Fibroblast of skin of abdomen (primary cell): ENCODE measurements around the gene TTPAL.

ENCODE experiments used
- DNase-seq: peaks from one replicate; pipeline ENCODE4 v3.0.0-alpha.2; 2013

TTPAL gene

GRCh38 chr20:44442298-44443070 lies 33.2 kb upstream of the TTPAL start:
- DNase-seq: no peak

DNA sequence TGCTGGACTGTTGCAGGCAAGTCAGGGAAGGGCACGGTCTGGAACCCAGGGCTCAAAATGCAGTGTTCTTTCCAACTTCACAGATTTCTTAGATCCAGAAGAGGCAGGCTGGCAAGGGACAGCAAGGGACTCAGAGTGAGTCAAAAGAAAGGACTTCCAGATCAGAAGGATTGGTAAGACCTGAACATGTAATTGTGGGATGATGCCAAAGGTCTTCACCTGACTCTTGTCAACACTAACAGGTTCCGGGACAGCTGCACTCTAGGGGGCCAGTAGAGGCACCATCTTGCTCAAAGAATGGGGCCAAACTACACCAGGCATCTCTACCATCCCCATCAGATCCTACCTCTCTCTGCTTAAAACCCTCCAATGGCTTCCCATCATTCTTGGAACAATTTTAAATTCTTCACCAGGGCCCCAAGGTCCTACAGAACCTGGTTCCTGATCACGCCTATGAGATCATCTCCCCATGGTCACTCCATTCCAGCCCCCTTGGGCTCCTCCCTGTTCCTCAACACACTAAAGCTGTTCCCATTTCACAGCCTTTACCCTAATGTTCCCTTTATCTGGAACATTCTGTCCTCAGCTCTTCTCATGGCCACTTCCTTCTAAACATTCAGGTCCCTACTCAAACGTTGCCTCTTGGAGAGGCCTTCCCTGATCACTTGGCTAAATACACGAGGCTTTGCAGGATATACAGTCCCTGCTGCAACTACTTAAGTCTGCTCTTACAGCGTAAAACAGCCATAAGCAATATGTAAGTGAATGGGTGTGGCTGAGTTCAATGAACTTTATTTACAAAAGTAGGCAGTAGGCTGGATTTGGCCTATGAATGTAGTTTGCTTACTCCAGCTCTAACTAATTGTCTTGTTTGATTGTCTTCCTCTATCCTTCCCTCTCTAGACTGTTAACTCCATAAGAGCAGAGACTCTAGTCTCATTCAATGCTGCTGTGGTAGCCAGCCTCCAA lies 29.6 kb upstream of the TTPAL start:
- no peak for DNase-seq

- DNase-seq: no peak
Observed at GRCh38 chr20:44447827-44448419, 27.8 kb upstream of the TTPAL start.

DNA sequence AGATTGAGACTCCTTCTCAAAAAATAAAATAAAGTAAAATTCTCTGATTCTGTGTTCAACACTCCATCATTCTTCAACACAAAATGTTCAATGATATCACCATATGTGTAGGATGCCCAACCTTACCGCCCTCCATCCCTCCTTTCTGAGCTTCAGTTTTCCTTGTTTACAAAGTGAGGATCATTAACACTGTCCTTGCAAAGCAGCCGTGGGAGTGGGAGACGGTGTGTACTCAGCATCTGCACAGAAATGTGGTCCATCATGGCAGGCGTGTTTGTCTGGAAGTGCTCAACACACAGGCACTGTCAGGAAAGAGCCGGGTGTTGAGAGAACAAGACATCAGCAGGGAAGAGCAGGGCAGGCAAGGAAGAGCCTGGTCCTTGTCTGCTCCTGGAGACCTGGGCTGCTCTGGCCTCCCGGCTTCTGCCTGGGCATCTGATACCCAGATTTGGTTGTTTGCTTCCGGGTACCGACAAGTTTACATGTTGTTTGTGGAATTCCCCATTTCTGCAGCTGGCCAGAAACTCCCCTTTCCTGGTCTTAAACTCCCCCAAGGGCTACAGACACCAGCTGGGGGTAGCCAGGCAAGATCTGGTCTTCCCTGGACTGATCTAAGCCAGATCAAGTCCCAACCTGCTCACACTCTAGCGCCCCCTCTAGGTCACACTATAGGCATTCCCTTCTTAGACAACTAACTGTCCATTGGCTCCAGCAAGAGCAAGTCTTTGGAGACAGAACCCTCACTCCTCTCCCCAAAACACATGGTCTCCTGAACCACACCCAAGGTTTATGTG lies 26.7 kb upstream of the TTPAL start:
- no peak for DNase-seq

- no peak for DNase-seq
Observed at GRCh38 chr20:44449864-44450263, 25.8 kb upstream of the TTPAL start.

DNA sequence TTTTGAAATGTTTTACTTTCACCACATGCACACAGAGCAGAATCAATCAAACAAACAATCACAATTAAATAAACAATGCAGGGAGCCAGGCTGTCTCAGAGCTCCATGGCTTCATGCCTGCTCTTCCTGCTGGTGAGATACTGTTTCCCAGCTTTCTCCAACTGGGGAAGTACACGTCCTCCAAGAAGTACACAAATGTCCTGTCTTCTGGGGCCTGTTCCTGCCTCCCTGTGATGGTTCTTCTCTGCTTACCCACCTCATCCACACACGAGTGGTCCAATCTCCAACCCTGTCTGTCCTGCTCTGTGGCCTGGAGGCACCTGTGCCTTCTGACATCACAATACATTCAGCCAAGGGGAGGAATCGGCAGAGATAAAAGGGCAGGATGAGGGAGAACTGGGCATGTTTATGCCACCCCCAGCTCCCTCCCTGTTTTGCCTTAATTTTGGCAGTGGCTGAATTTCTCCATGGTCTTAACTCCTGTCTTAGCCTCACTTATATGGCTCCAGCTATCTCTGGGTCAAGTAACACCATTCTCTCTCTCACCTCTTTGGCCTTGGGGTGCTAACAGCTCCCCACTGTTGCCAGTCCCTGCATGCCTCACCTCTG lies 25.3 kb upstream of the TTPAL start:
- no peak for DNase-seq

- DNase-seq: no peak
Observed at GRCh38 chr20:44450903-44451450, 24.7 kb upstream of the TTPAL start.

GRCh38 chr20:44454306-44454963 lies 21.2 kb upstream of the TTPAL start:
- no peak for DNase-seq

GRCh38 chr20:44455126-44455525 lies 20.5 kb upstream of the TTPAL start:
- DNase-seq: no peak

DNA sequence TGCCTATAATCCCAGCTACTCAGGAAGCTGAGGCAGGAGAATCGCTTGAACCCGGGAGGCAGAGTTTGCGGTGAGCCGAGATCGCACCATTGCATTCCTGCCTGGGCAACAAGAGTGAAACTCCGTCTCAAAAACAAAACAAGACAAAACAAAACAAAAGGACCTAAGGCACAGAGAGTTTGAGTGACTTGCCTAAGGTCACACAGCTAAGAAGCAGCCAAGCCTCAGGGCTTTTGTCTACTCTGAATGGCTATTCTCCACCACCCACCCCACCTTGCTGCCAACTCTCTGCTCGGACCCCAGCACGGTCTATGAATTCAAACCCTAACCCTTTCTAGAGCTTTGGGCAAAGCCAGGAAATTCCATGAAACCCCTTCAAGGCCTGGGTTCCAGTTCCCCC lies 19.1 kb upstream of the TTPAL start:
- DNase-seq: no peak

- no peak for DNase-seq
Observed at GRCh38 chr20:44457016-44457415, 18.7 kb upstream of the TTPAL start.

GRCh38 chr20:44459271-44459670 lies 16.4 kb upstream of the TTPAL start:
- no peak for DNase-seq

GRCh38 chr20:44460795-44461141 lies 14.9 kb upstream of the TTPAL start:
- peak; percentile 10 for DNase-seq

- no peak for DNase-seq
Observed at GRCh38 chr20:44461142-44461802, 14.4 kb upstream of the TTPAL start.

DNA sequence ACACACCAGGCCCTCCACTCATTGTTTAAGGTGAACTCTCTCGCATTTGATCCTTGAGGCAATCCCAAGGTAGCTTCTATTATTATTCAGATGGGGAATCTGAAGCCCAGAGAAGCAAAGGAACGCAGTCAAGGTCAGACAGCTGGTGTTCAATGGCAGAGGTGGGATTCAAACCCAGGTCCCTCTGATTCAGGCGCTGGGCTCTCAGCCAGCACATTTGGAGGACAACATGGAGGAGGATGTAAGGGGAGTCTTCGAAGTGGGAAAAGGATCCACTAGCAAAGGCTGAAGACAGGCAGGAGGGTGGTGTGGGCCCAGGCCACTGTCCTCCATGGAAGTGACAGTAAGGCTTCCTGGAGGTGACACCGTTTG lies 13.9 kb upstream of the TTPAL start:
- DNase-seq: no peak

DNA sequence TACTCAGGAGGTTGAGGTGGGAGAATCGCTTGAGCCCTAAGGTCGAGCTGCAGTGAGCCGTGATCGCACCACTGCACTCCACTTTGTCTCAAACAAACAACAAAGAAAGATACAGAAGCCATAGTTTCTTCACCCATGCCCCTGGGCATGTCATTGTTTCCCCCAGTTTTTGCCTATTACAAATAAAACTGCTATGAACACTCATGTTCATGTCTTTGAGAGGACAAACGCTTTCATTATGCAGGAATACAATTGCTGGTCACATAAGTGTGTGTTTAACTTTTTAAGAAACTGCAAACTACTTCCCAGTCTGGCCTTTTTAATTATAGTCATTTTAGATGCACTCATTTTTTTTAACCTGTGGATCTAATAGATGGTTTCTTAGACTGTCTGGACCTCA lies 12.2 kb upstream of the TTPAL start:
- DNase-seq: no peak

- no peak for DNase-seq
Observed at GRCh38 chr20:44464514-44464913, 11.2 kb upstream of the TTPAL start.

DNA sequence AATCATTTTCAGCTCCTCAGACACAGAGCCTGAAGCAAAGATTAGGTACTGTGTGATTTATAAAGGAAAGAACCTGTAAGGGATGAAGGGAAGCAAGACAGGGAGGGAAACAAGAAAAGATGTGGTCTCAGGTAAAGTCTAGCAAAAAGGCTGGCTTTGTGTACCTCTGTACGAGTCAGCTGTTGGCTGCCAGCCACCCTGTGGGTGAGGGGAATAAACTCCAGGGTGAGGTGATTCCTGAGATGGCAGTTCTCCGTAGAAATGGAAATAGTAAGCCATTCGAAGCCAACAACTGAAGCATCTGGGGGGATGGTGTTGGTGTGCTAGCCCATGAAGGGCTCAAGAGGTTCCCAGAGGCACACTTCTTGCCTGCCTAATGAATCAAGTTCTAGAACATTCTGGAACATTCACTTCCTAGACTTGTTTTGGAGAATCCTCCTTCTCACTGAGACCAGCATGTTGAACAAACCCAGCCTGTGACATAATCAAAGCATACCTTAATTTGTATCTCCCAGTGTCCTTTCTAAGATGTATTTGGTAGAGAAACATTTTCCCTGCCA lies 10.6 kb upstream of the TTPAL start:
- no peak for DNase-seq

- no peak for DNase-seq
Observed at GRCh38 chr20:44467289-44467883, 8.3 kb upstream of the TTPAL start.
